GM12878 (cell line): ENCODE measurements around the gene RORC. TPM values are rescaled to one million over a fixed set of nuclear protein-coding genes. Genes with fewer than 3 reads are reported as not detected.

Experiments used
- ATAC-seq: fragments of 200-7000 bp; cut with Tn5 transposase; 3 replicates; pipeline ENCODE4 v1.9.1; 2020; ENCODE audit warnings: mild to moderate bottlenecking, moderate library complexity
- BruUV-seq: library from RNA; stranded (reverse); fragments of 400-500 nt; replicated peaks from 2 replicates; lab custom pipeline; 2021; lab: Mats Ljungman, UMichigan
- CTCF ChIA-PET: fragments of 300-600 bp; sonication (Branson Sonifier 250); formaldehyde crosslinking; extraction: SDS; loops from one replicate; lab custom pipeline; 2021; ENCODE audit warnings: inconsistent platforms; lab: Yijun Ruan, JAX
- POLR2A ChIA-PET: fragments of 350-600 bp; formaldehyde crosslinking; extraction: SDS; loops from one replicate; lab custom pipeline; 2021; ENCODE audit warnings: inconsistent platforms; lab: Charles Lee
- RAD21 ChIA-PET: fragments of 300-600 bp; sonication (Branson Sonifier 250); formaldehyde crosslinking; loops from one replicate; lab custom pipeline; 2023; ENCODE audit warnings: antibody characterized with exemption; ENCODE audit not compliant: unreplicated experiment; lab: Charles Lee
- SMC1A ChIA-PET: fragments of 300-600 bp; sonication (Branson Sonifier 250); formaldehyde crosslinking; loops from one replicate; lab custom pipeline; 2023; ENCODE audit not compliant: unreplicated experiment, uncharacterized antibody; lab: Charles Lee
- DNase-seq: peaks from one replicate; pipeline ENCODE4 v3.0.0-alpha.2; 2011; ENCODE audit warnings: low read depth, low spot score
- FAIRE-seq: peaks from 3 replicates; lab custom pipeline; 2011; peaks lifted over from hg19 to GRCh38; lab: Jason Lieb, UNC
- H2AFZ ChIP-seq: 2 replicates; pipeline ENCODE4 v1.6.0; 2011; ENCODE audit warnings: low read depth, low read length, control low read depth; ENCODE audit not compliant: control insufficient read depth
- H3K27ac ChIP-seq: 2 replicates; pipeline ENCODE4 v1.5.1; 2011; ENCODE audit warnings: control low read depth; ENCODE audit not compliant: control insufficient read depth, insufficient read depth
- H3K27me3 ChIP-seq, 2 experiments: replicated peaks in 1 of 2; 2 replicates each; pipeline versions ENCODE4 v1.6.0 to v1.6.1; 2011; ENCODE audit warnings: low read length in 1 of 2; ENCODE audit not compliant: control insufficient read depth in 2 of 2, insufficient read depth in 2 of 2
- H3K36me3 ChIP-seq, 2 experiments: 2 replicates each; pipeline ENCODE4 v1.5.1; 2011; ENCODE audit warnings: low read length in 1 of 2; ENCODE audit not compliant: control insufficient read depth in 2 of 2, insufficient read depth in 2 of 2
- H3K4me1 ChIP-seq: 2 replicates; pipeline ENCODE4 v1.6.1; 2011; ENCODE audit warnings: mild to moderate bottlenecking, low read length, moderate library complexity, mixed read lengths; ENCODE audit not compliant: control insufficient read depth, insufficient read depth
- H3K4me2 ChIP-seq: 2 replicates; pipeline ENCODE4 v1.6.0; 2011; ENCODE audit warnings: control low read depth; ENCODE audit not compliant: control insufficient read depth, insufficient read depth
- H3K4me3 ChIP-seq: fragments of 200-600 bp; sonication (generic); 2 replicates; pipeline ENCODE4 v1.5.1; 2016
- H3K79me2 ChIP-seq: 2 replicates; pipeline ENCODE4 v1.6.0; 2011; ENCODE audit warnings: low read length; ENCODE audit not compliant: control insufficient read depth, insufficient read depth
- H3K9ac ChIP-seq: 2 replicates; pipeline ENCODE4 v1.8.0; 2011; ENCODE audit warnings: low read length, control low read depth, mixed read lengths; ENCODE audit not compliant: control insufficient read depth, insufficient read depth
- H3K9me3 ChIP-seq: replicated peaks from 3 replicates; pipeline ENCODE4 v1.5.1; 2011; ENCODE audit warnings: mild to moderate bottlenecking, low read length; ENCODE audit not compliant: control insufficient read depth, insufficient read depth
- H4K20me1 ChIP-seq: 2 replicates; pipeline ENCODE4 v1.6.0; 2011; ENCODE audit not compliant: control insufficient read depth, insufficient read depth
- CEBPZ ChIP-seq: fragments of 150-350 bp; IDR thresholded peaks from 2 replicates; pipeline ENCODE4 v1.6.1; 2016; ENCODE audit warnings: low read depth, low read length
- GATAD2B ChIP-seq: fragments of 450-650 bp; conservative IDR thresholded peaks from 2 replicates; pipeline ENCODE4 v1.6.1; 2017; ENCODE audit warnings: low read depth, mild to moderate bottlenecking, moderate library complexity
- POLR2AphosphoS5 ChIP-seq: IDR thresholded peaks from 2 replicates; pipeline ENCODE4 v1.6.1; 2011; ENCODE audit warnings: mild to moderate bottlenecking, low read length, inconsistent platforms
- SRF ChIP-seq, 2 experiments: IDR thresholded peaks; 2 replicates each; pipeline ENCODE4 v1.6.1; 2011; ENCODE audit warnings: low read depth in 2 of 2, low read length in 2 of 2, mild to moderate bottlenecking in 1 of 2, moderate library complexity in 1 of 2
- ZNF622 ChIP-seq: fragments of 450-650 bp; IDR thresholded peaks from 2 replicates; pipeline ENCODE4 v1.6.1; 2017; ENCODE audit warnings: mild to moderate bottlenecking, inconsistent platforms
- WGBS: methylation state at CpG from one replicate; pipeline ENCODE4 v1.1.6; 2016; ENCODE audit warnings: low lambda C conversion rate; ENCODE audit not compliant: insufficient replicate concordance, insufficient coverage; ENCODE audit errors: missing lambda C conversion rate; 5-methylcytosine and 5-hydroxymethylcytosine counted together
- in situ Hi-C: fragments of 300-500 bp; cut with MboI; formaldehyde crosslinking; loops from 9 replicates; pipeline ENCODE4 v1.14.3; 2018; ENCODE audit warnings: mixed read lengths
- intact Hi-C: fragments of 100-400 bp; cut with micrococcal nuclease; formaldehyde crosslinking; loops from one replicate; pipeline ENCODE4 v1.14.2; 2022; ENCODE audit not compliant: unreplicated experiment
- polyA plus RNA-seq, 11 experiments: library from polyadenylated mRNA; depleted of rRNA in 4 of 11; unstranded in 6 of 11; stranded (reverse) in 5 of 11; fragments of >200 nt; fragmentation: Nextera tagmentation in 4 of 11; fragmentation: Illumina TruSeq in 1 of 11; extraction: Ambion mirVana in 4 of 11; extraction: Trizol in 1 of 11; gene quantifications; 1 replicate in 1 of 11; 2 replicates in 10 of 11; pipeline versions ENCODE4 v1.2.1 to v1.2.3, GENCODE V29; 2011 to 2016; ENCODE audit warnings: inconsistent platforms in 2 of 11, missing spikeins in 2 of 11, low read depth in 1 of 11
- total RNA-seq, 4 experiments: library from RNA; depleted of rRNA in 3 of 4; stranded (reverse); fragments of >200 nt in 3 of 4; fragmentation: Illumina TruSeq in 1 of 4; extraction: Trizol in 1 of 4; gene quantifications; 2 replicates each; pipeline versions ENCODE4 v1.2.1 to v1.2.3, GENCODE V29; 2013 to 2021
- TF ChIP-seq, protein P1 (sequence below): fragments of 450-650 bp; IDR thresholded peaks from 2 replicates; pipeline ENCODE4 v1.6.1; 2018; ENCODE audit warnings: borderline replicate concordance, mild to moderate bottlenecking; ENCODE audit not compliant: partially characterized antibody

RORC gene
- total and polyA plus RNA-seq, 10 of the 15 experiments (the other 5 are each of a cell fraction or from before 2014, with no cell fraction given): not detected

GRCh38 chr1:151760597-151761385 lies 70.8 kb downstream of the RORC start:
- no peak for FAIRE-seq
- intact Hi-C loops: no loop called here

More at GRCh38 chr1:151760597-151761385, 70.8 kb downstream of the RORC start:
- Histone ChIP-seq H3K9me3 (no peaks in the 10 kb centered on the region), H3K27me3 (no peaks in the 10 kb centered on the region), H3K9ac (no peak overlapping the region), H3K27ac (no peak overlapping the region), H3K4me1 (no peaks in the 10 kb centered on the region), H4K20me1 (no peaks in the 10 kb centered on the region), H3K36me3 (peaks cover 5 to 25% of the 10 kb centered on the region in 2 experiments; a peak in 3 of 4 replicates), H2AFZ (no peak overlapping the region), H3K79me2 (peaks cover 12% of the 10 kb centered on the region), H3K4me2 (no peak overlapping the region), H3K4me3 (no peak overlapping the region)
- RAD21 ChIA-PET: no interaction called here
- 97% methylated on average over 7 of the region's 7 CpGs for WGBS
- POLR2A ChIA-PET: interaction anchor here (0.6 to 1.2 kb wide), 2 partner anchors 24 to 509 kb away, joined by 3 to 5 read pairs; no protein-coding TSS in a partner anchor
- in situ Hi-C loops: no loop called here
- DNase-seq (no peak), ATAC-seq (no peak)
- SMC1A ChIA-PET: no interaction called here
- TF ChIP-seq ZNF622 (no peak), SRF (IDR thresholded peaks at IDR 0.05; ENCODE audit: low read depth in 2 of 2, low read length in 2 of 2) (no peak), POLR2AphosphoS5 (no peak), CEBPZ (no peak), GATAD2B (no peak)
- TF ChIP-seq, protein P1, sequence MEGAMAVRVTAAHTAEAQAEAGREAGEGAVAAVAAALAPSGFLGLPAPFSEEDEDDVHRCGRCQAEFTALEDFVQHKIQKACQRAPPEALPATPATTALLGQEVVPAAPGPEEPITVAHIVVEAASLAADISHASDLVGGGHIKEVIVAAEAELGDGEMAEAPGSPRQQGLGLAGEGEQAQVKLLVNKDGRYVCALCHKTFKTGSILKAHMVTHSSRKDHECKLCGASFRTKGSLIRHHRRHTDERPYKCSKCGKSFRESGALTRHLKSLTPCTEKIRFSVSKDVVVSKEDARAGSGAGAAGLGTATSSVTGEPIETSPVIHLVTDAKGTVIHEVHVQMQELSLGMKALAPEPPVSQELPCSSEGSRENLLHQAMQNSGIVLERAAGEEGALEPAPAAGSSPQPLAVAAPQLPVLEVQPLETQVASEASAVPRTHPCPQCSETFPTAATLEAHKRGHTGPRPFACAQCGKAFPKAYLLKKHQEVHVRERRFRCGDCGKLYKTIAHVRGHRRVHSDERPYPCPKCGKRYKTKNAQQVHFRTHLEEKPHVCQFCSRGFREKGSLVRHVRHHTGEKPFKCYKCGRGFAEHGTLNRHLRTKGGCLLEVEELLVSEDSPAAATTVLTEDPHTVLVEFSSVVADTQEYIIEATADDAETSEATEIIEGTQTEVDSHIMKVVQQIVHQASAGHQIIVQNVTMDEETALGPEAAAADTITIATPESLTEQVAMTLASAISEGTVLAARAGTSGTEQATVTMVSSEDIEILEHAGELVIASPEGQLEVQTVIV: no peak
- CTCF ChIA-PET: interaction anchor here (1.0 kb wide), 1 partner anchor 460 kb away, joined by 3 read pairs; no protein-coding TSS in a partner anchor
- no TSS peak for BruUV-seq
